Measurements from ENCODE around the gene ENTPD3. TPM values are rescaled to one million over a fixed set of nuclear protein-coding genes. Genes with fewer than 3 reads are reported as not detected.

Gene ENTPD3
- total and polyA plus RNA-seq, 9 donors: 0.46 to 5.6 (median 1.3) TPM

- no peak for TF ChIP-seq EP300 (IDR thresholded peaks at IDR 0.05)
- TF ChIP-seq CTCF (IDR thresholded peaks at IDR 0.05): no peak
- no peak for TF ChIP-seq POLR2A (IDR thresholded peaks at IDR 0.05)
- no peak overlapping the region for H3K27ac ChIP-seq
- no peak for DNase-seq
- no peaks in the 10 kb centered on the region for H3K9me3 ChIP-seq
- intact Hi-C loops (cut with DNase I): no loop called here
- no peak overlapping the region for H3K4me3 ChIP-seq
- H3K36me3 ChIP-seq: no peaks in the 10 kb centered on the region
- H3K4me1 ChIP-seq (ENCODE audit: insufficient read depth): no peaks in the 10 kb centered on the region
- H3K27me3 ChIP-seq: no peaks in the 10 kb centered on the region
Observed at GRCh38 chr3:40350529-40350928, 36.5 kb upstream of the ENTPD3 start.

- no peak for DNase-seq
- Histone ChIP-seq H3K27me3 (no peaks in the 10 kb centered on the region), H3K9me3 (no peaks in the 10 kb centered on the region), H3K27ac (no peak overlapping the region), H3K36me3 (no peaks in the 10 kb centered on the region), H3K4me3 (no peak overlapping the region), H3K4me1 (ENCODE audit: insufficient read depth) (no peaks in the 10 kb centered on the region)
- WGBS, 3 donors: 82 to 94% (median 87%) methylated on average over 2 of the region's 2 CpGs
- intact Hi-C loops (cut with DNase I): no loop called here
- no peak for TF ChIP-seq CTCF (IDR thresholded peaks at IDR 0.05)
- no peak for TF ChIP-seq POLR2A (IDR thresholded peaks at IDR 0.05)
- TF ChIP-seq EP300 (IDR thresholded peaks at IDR 0.05): no peak
Observed at GRCh38 chr3:40355410-40355809, 31.6 kb upstream of the ENTPD3 start.

- H3K4me3 ChIP-seq: no peak overlapping the region
- no peak for DNase-seq
- H3K36me3 ChIP-seq: no peaks in the 10 kb centered on the region
- intact Hi-C loops (cut with DNase I): no loop called here
- 71 to 87% (median 74%) methylated on average over 1 of the region's 1 CpG for WGBS, 3 donors
- H3K27me3 ChIP-seq: no peaks in the 10 kb centered on the region
- H3K9me3 ChIP-seq: no peaks in the 10 kb centered on the region
- no peaks in the 10 kb centered on the region for H3K4me1 ChIP-seq (ENCODE audit: insufficient read depth)
- TF ChIP-seq EP300 (IDR thresholded peaks at IDR 0.05): no peak
- no peak for TF ChIP-seq POLR2A (IDR thresholded peaks at IDR 0.05)
- no peak for TF ChIP-seq CTCF (IDR thresholded peaks at IDR 0.05)
- no peak overlapping the region for H3K27ac ChIP-seq
Observed at GRCh38 chr3:40358454-40358853, 28.5 kb upstream of the ENTPD3 start.

GRCh38 chr3:40363674-40364073 lies 23.3 kb upstream of the ENTPD3 start:
- Histone ChIP-seq H3K4me3 (no peak overlapping the region), H3K9me3 (no peaks in the 10 kb centered on the region), H3K36me3 (no peaks in the 10 kb centered on the region), H3K27me3 (no peaks in the 10 kb centered on the region), H3K27ac (no peak overlapping the region), H3K4me1 (ENCODE audit: insufficient read depth) (peaks cover 3% of the 10 kb centered on the region)
- intact Hi-C loops (cut with DNase I): no loop called here
- TF ChIP-seq CTCF (IDR thresholded peaks at IDR 0.05) (no peak), POLR2A (IDR thresholded peaks at IDR 0.05) (no peak), EP300 (IDR thresholded peaks at IDR 0.05) (no peak)
- DNase-seq: no peak
- WGBS, 3 donors: 38 to 56% (median 41%) methylated on average over 2 of the region's 2 CpGs
